Neuronal stem cell (in vitro differentiated cells): ENCODE results near the gene LGMN.
"Not testable (repeated sequence)": the region's sequence is repeated elsewhere in the genome, so short reads cannot be mapped to it uniquely, and the experiment has no call there.

ENCODE experiments used
- DNase-seq: peaks from one replicate; pipeline ENCODE4 v3.0.0-alpha.2; 2013; ENCODE audit warnings: low spot score
- H2AFZ ChIP-seq: one replicate; pipeline ENCODE4 v1.6.1; 2013; ENCODE audit warnings: mild to moderate bottlenecking, low read length, inconsistent platforms
- H2AK5ac ChIP-seq: 2 replicates; pipeline ENCODE4 v1.6.1; 2013; ENCODE audit warnings: low read depth, mild to moderate bottlenecking, inconsistent platforms, low read length, moderate library complexity, mixed read lengths
- H2BK120ac ChIP-seq: 2 replicates; pipeline ENCODE4 v1.6.1; 2013; ENCODE audit warnings: low read depth, mild to moderate bottlenecking, inconsistent platforms, low read length, moderate library complexity, mixed read lengths
- H2BK12ac ChIP-seq: one replicate; pipeline ENCODE4 v1.6.1; 2013; ENCODE audit warnings: low read length, inconsistent platforms
- H2BK15ac ChIP-seq: 2 replicates; pipeline ENCODE4 v1.6.1; 2013; ENCODE audit warnings: mild to moderate bottlenecking, low read length, inconsistent platforms, mixed read lengths
- H2BK5ac ChIP-seq: one replicate; pipeline ENCODE4 v1.6.1; 2013; ENCODE audit warnings: inconsistent platforms, mild to moderate bottlenecking, low read length, moderate library complexity
- H3K14ac ChIP-seq: one replicate; pipeline ENCODE4 v1.6.1; 2013; ENCODE audit warnings: low read length, inconsistent platforms
- H3K18ac ChIP-seq: 2 replicates; pipeline ENCODE4 v1.6.1; 2013; ENCODE audit warnings: low read length, inconsistent platforms
- H3K23ac ChIP-seq: 2 replicates; pipeline ENCODE4 v1.6.1; 2013; ENCODE audit warnings: low read depth, mild to moderate bottlenecking, mixed read lengths, low read length, inconsistent platforms; ENCODE audit not compliant: poor library complexity
- H3K27ac ChIP-seq: replicated peaks from 3 replicates; pipeline ENCODE4 v1.5.1; 2013; ENCODE audit warnings: low read length, inconsistent platforms
- H3K27me3 ChIP-seq, 3 experiments: 2 replicates each; pipeline ENCODE4 v1.6.1; 2013; ENCODE audit warnings: low read length in 3 of 3, mild to moderate bottlenecking in 2 of 3, inconsistent platforms in 1 of 3, low read depth in 1 of 3, mixed read lengths in 1 of 3, moderate library complexity in 1 of 3; ENCODE audit not compliant: control insufficient read depth in 3 of 3, insufficient read depth in 3 of 3
- H3K36me3 ChIP-seq, 2 donors: replicated peaks in 1 of 2; 2 replicates each; pipeline ENCODE4 v1.6.1; 2013; ENCODE audit warnings: low read length in 2 of 2; ENCODE audit not compliant: control insufficient read depth in 2 of 2, insufficient read depth in 2 of 2
- H3K4ac ChIP-seq: 2 replicates; pipeline ENCODE4 v1.6.1; 2013; ENCODE audit warnings: inconsistent platforms, mild to moderate bottlenecking, low read length, moderate library complexity
- H3K4me1 ChIP-seq, 2 donors: 1 replicate in 1 of 2; 2 replicates in 1 of 2; pipeline ENCODE4 v1.6.1; 2013; ENCODE audit warnings: low read length in 2 of 2, low read depth in 1 of 2; ENCODE audit not compliant: control insufficient read depth in 2 of 2, insufficient read depth in 1 of 2
- H3K4me2 ChIP-seq: one replicate; pipeline ENCODE4 v1.6.1; 2013; ENCODE audit warnings: mild to moderate bottlenecking, low read length, inconsistent platforms; ENCODE audit not compliant: insufficient read depth, poor library complexity, severe bottlenecking
- H3K4me3 ChIP-seq, 2 donors: 2 replicates each; pipeline ENCODE4 v1.5.1; 2013; ENCODE audit warnings: low read length in 2 of 2, mild to moderate bottlenecking in 2 of 2, inconsistent platforms in 1 of 2, moderate library complexity in 1 of 2
- H3K79me1 ChIP-seq: one replicate; pipeline ENCODE4 v1.6.1; 2013; ENCODE audit warnings: low read depth, mild to moderate bottlenecking, inconsistent platforms, low read length, moderate library complexity
- H3K9ac ChIP-seq: one replicate; pipeline ENCODE4 v1.6.1; 2013; ENCODE audit warnings: mild to moderate bottlenecking, low read depth, low read length, inconsistent platforms; ENCODE audit not compliant: poor library complexity
- H3K9me3 ChIP-seq, 2 donors: replicated peaks in 1 of 2; 2 replicates each; pipeline versions ENCODE3 to v1.6.1; 2013; ENCODE audit warnings: low read length in 2 of 2, mild to moderate bottlenecking in 2 of 2, inconsistent platforms in 1 of 2, low read depth in 1 of 2, mixed read lengths in 1 of 2, moderate library complexity in 1 of 2; ENCODE audit not compliant: control insufficient read depth in 2 of 2, insufficient read depth in 1 of 2
- H4K8ac ChIP-seq: one replicate; pipeline ENCODE4 v1.6.1; 2013; ENCODE audit warnings: low read depth, mild to moderate bottlenecking, inconsistent platforms, low read length, moderate library complexity
- H4K91ac ChIP-seq: one replicate; pipeline ENCODE4 v1.6.1; 2013; ENCODE audit warnings: low read length, low read depth, mild to moderate bottlenecking, inconsistent platforms; ENCODE audit not compliant: poor library complexity
- WGBS, 2 donors: extraction: QIAGEN DNeasy Blood & Tissue Kit; methylation state at CpG; one replicate each; pipeline ENCODE4 v1.1.7; 2013; ENCODE audit warnings: missing lambda C conversion rate in 2 of 2, mixed read lengths in 1 of 2; ENCODE audit not compliant: insufficient read length in 2 of 2, insufficient replicate concordance in 1 of 2; ENCODE audit errors: extremely low coverage in 2 of 2; 5-methylcytosine and 5-hydroxymethylcytosine counted together

LGMN gene

GRCh38 chr14:92778868-92779565, 30.6 kb upstream of the LGMN start:
- H3K27ac ChIP-seq, H3K4me1 ChIP-seq, H3K9ac ChIP-seq, H2BK5ac ChIP-seq, H4K8ac ChIP-seq, DNase-seq, H3K27me3 ChIP-seq, H3K23ac ChIP-seq, H2BK15ac ChIP-seq, H3K4me3 ChIP-seq, H2BK12ac ChIP-seq, H3K9me3 ChIP-seq, H3K14ac ChIP-seq, H2BK120ac ChIP-seq, H3K4ac ChIP-seq, H3K4me2 ChIP-seq, H3K79me1 ChIP-seq, H3K36me3 ChIP-seq, H4K91ac ChIP-seq, H3K18ac ChIP-seq: not testable (repeated sequence)
- Histone ChIP-seq H2AFZ (peak overlapping the region; percentile 71), H2AK5ac (peak overlapping the region; percentile 56)
- no CpG with 5 or more reads among the region's 3 CpGs for WGBS, 2 donors

- not testable (repeated sequence) for DNase-seq
Observed at GRCh38 chr14:92775292-92775691, 26.9 kb upstream of the LGMN start.

GRCh38 chr14:92774572-92774971, 26.1 kb upstream of the LGMN start:
- Histone ChIP-seq H2AFZ (no peak overlapping the region), H3K18ac (no peak overlapping the region), H3K27me3 (no peaks in the 10 kb centered on the region), H3K9ac (no peak overlapping the region), H3K4me3 (no peak overlapping the region), H3K4me2 (no peak overlapping the region), H3K14ac (no peak overlapping the region), H2BK15ac (no peak overlapping the region), H3K4ac (no peak overlapping the region), H3K23ac (no peak overlapping the region), H3K9me3 (no peaks in the 10 kb centered on the region), H3K27ac (no peak overlapping the region), H2AK5ac (no peak overlapping the region), H4K8ac (no peak overlapping the region), H4K91ac (no peak overlapping the region), H3K4me1 (no peaks in the 10 kb centered on the region), H3K36me3 (no peaks in the 10 kb centered on the region), H3K79me1 (no peaks in the 10 kb centered on the region), H2BK120ac (no peak overlapping the region), H2BK12ac (no peak overlapping the region), H2BK5ac (no peak overlapping the region)
- no peak for DNase-seq
- WGBS, 2 donors: no CpG with 5 or more reads among the region's 8 CpGs

More at GRCh38 chr14:92775292-92775691, 26.9 kb upstream of the LGMN start:
- not testable (repeated sequence) for H3K4me2 ChIP-seq, H3K23ac ChIP-seq, H2BK12ac ChIP-seq, H2AK5ac ChIP-seq, H4K8ac ChIP-seq, H2BK15ac ChIP-seq, H3K9ac ChIP-seq, H3K9me3 ChIP-seq, H3K4me1 ChIP-seq, H4K91ac ChIP-seq, H3K4ac ChIP-seq, H3K27me3 ChIP-seq, H3K79me1 ChIP-seq, H3K4me3 ChIP-seq, H3K18ac ChIP-seq, H3K14ac ChIP-seq, H2AFZ ChIP-seq, H2BK5ac ChIP-seq, H3K27ac ChIP-seq, H2BK120ac ChIP-seq, H3K36me3 ChIP-seq
- no CpG with 5 or more reads among the region's 2 CpGs for WGBS, 2 donors

GRCh38 chr14:92770484-92770883, 22.1 kb upstream of the LGMN start:
- Histone ChIP-seq H2BK5ac (no peak overlapping the region), H3K4me1 (no peaks in the 10 kb centered on the region), H4K8ac (no peak overlapping the region), H2BK15ac (no peak overlapping the region), H2AFZ (no peak overlapping the region), H3K23ac (no peak overlapping the region), H3K27me3 (peaks cover 0 to 3% (median 0%) of the 10 kb centered on the region in 3 experiments), H3K18ac (no peak overlapping the region), H2BK120ac (no peak overlapping the region), H3K27ac (no peak overlapping the region), H3K4me2 (no peak overlapping the region), H3K79me1 (no peaks in the 10 kb centered on the region), H3K14ac (no peak overlapping the region), H3K4ac (no peak overlapping the region), H2BK12ac (no peak overlapping the region), H3K4me3 (no peak overlapping the region), H2AK5ac (no peak overlapping the region), H3K36me3 (no peaks in the 10 kb centered on the region), H3K9ac (no peak overlapping the region), H4K91ac (no peak overlapping the region), H3K9me3 (no peaks in the 10 kb centered on the region)
- WGBS, 2 donors: no CpG with 5 or more reads among the region's 2 CpGs
- DNase-seq: no peak
